ENCODE measurements around the gene OLFML2A.

GRCh38 chr9:124830593-124830992 is 53.7 kb downstream of the OLFML2A start:
- TF ChIP-seq CTCF (IDR thresholded peaks at IDR 0.05): no peak
- TF ChIP-seq POLR2A (IDR thresholded peaks at IDR 0.05): no peak
